Uterus (tissue), 4 donors: ENCODE results near the gene GFAP. TPM values are rescaled to one million over a fixed set of nuclear protein-coding genes. Genes with fewer than 3 reads are reported as not detected.

Experiments used
- DNase-seq, 2 donors: peaks; one replicate each; pipeline ENCODE4 v3.0.0-alpha.2; 2019 to 2020
- H3K27ac ChIP-seq, 2 donors: fragments of 200-600 bp; sonication (generic); 1 replicate in 1 of 2; 2 replicates in 1 of 2; pipeline ENCODE4 v1.5.1; 2016 to 2018
- H3K27me3 ChIP-seq, 2 donors: fragments of 200-600 bp; sonication (generic); one replicate each; pipeline ENCODE4 v1.5.1; 2018 to 2019; ENCODE audit warnings: control low read depth in 1 of 2
- H3K36me3 ChIP-seq, 2 donors: fragments of 200-600 bp; sonication (generic); one replicate each; pipeline ENCODE4 v1.5.1; 2019; ENCODE audit warnings: control low read depth in 1 of 2
- H3K4me1 ChIP-seq, 2 donors: fragments of 200-600 bp; sonication (generic); one replicate each; pipeline ENCODE4 v1.5.1; 2018 to 2019; ENCODE audit warnings: control low read depth in 1 of 2
- H3K4me3 ChIP-seq, 2 donors: fragments of 200-600 bp; sonication (generic); 1 replicate in 1 of 2; 2 replicates in 1 of 2; pipeline ENCODE4 v1.5.1; 2018 to 2019; ENCODE audit warnings: mild to moderate bottlenecking in 1 of 2
- H3K9me3 ChIP-seq, 2 donors: fragments of 200-600 bp; sonication (generic); one replicate each; pipeline ENCODE4 v1.5.1; 2019; ENCODE audit warnings: control low read depth in 1 of 2
- POLR2A ChIP-seq, 2 donors: fragments of 450-650 bp; IDR thresholded peaks; one replicate each; pipeline ENCODE4 v1.6.1; 2016; ENCODE audit warnings: antibody characterized with exemption in 2 of 2, mild to moderate bottlenecking in 1 of 2, moderate library complexity in 1 of 2
- intact Hi-C: fragments of 100-400 bp; cut with DNase I; formaldehyde crosslinking; loops from one replicate; pipeline ENCODE4 v1.15.1; 2023; ENCODE audit warnings: low total_unique reads
- microRNA-seq: library from miRNA; unstranded; fragments of <30 nt; microRNA quantifications from one replicate; pipeline ENCODE4, GENCODE V29; 2016; ENCODE audit warnings: borderline microRNAs expressed, borderline replicate concordance
- small RNA-seq: library from RNA; depleted of rRNA; stranded (forward); fragments of <200 nt; gene quantifications from one replicate; pipeline ENCODE3, GENCODE V24; 2016
- total RNA-seq, 4 donors: library from RNA; depleted of rRNA in 3 of 4; stranded (reverse); fragments of >200 nt in 3 of 4; gene quantifications; one replicate each; pipeline versions ENCODE4 v1.1.0 to v1.2.4, GENCODE V29; 2014 to 2023
- TF ChIP-seq, protein P1 (sequence below), 4 experiments: fragments of 200-600 bp in 2 of 4; fragments of 450-650 bp in 2 of 4; sonication (generic) in 2 of 4; IDR thresholded peaks; one replicate each; pipeline ENCODE4 v1.5.1; 2016 to 2019; ENCODE audit warnings: antibody characterized with exemption in 4 of 4, mild to moderate bottlenecking in 2 of 4, moderate library complexity in 1 of 4
- donor health status: DM: yes; HTN: yes; CAD: no.

The GFAP gene
- total RNA-seq, 4 donors from 2014 or later, result 3.7 TPM; not detected in 3

DNA sequence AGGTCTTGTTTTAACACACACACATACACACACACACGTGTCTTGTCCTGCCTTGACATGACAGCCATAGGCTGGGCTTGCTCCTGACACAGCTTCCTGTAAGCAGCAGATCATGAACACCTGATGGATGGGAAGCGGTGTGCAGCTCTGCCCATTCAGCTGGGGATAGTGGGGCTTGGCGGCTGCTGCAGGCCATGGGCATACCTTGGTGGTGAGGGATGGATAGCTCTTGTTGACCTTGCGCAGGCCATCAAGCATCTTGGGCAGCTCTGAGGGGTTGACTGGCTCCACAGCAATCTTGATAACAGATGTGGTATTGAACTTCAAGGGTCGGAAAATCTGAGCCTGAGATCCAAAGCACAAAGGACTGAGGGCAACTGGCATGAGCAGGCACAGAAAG lies 55.6 kb downstream of the GFAP start:
- no peaks in the 10 kb centered on the region for H3K9me3 ChIP-seq
- H3K4me1 ChIP-seq, result no peaks in the 10 kb centered on the region
- no peaks in the 10 kb centered on the region for H3K36me3 ChIP-seq
- H3K4me3 ChIP-seq, result no peak overlapping the region
- no peaks in the 10 kb centered on the region for H3K27me3 ChIP-seq
- no peak for TF ChIP-seq POLR2A (IDR thresholded peaks at IDR 0.05)
- TF ChIP-seq, protein P1, sequence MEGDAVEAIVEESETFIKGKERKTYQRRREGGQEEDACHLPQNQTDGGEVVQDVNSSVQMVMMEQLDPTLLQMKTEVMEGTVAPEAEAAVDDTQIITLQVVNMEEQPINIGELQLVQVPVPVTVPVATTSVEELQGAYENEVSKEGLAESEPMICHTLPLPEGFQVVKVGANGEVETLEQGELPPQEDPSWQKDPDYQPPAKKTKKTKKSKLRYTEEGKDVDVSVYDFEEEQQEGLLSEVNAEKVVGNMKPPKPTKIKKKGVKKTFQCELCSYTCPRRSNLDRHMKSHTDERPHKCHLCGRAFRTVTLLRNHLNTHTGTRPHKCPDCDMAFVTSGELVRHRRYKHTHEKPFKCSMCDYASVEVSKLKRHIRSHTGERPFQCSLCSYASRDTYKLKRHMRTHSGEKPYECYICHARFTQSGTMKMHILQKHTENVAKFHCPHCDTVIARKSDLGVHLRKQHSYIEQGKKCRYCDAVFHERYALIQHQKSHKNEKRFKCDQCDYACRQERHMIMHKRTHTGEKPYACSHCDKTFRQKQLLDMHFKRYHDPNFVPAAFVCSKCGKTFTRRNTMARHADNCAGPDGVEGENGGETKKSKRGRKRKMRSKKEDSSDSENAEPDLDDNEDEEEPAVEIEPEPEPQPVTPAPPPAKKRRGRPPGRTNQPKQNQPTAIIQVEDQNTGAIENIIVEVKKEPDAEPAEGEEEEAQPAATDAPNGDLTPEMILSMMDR (IDR thresholded peaks at IDR 0.05), result no peak
- no peak overlapping the region for H3K27ac ChIP-seq
- no peak for DNase-seq
- intact Hi-C loops, result no loop called here

DNA sequence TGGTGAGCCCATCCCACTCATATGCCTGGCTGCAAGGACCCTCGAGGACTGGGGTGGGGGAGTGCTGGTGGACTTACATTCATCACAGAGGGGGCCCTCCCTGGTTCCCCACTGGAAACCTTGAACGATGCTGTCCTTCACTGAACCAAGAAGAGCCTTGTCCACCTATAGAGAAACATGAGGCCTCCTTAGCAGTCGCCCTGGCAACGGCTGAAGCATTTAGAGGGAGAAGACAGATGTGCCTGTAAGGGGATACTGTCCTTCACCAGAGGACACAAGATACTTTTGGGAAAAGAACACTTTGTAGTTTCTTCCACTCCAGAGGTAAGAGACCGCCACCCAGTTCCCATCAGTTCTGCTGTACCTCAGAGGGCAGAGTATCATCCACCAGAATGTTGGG lies 61.1 kb downstream of the GFAP start:
- Histone ChIP-seq H3K27ac (no peak overlapping the region), H3K27me3 (no peaks in the 10 kb centered on the region), H3K9me3 (no peaks in the 10 kb centered on the region), H3K4me1 (no peaks in the 10 kb centered on the region), H3K36me3 (no peaks in the 10 kb centered on the region), H3K4me3 (no peak overlapping the region)
- TF ChIP-seq, protein P1 (IDR thresholded peaks at IDR 0.05), result no peak
- no peak for TF ChIP-seq POLR2A (IDR thresholded peaks at IDR 0.05)
- DNase-seq, result no peak
- intact Hi-C loops, result no loop called here

Small RNA genes lying within 50 kb of the gene (microRNA-seq; reads per million reads assigned to microRNA genes)
- gene MIR6783, result not detected

Small RNA genes lying within 50 kb of the gene (small RNA-seq; reads per million reads assigned to genes)
- not detected for gene CCDC103
- not detected for gene MIR6783
- gene RN7SL405P, result not detected

Other genes starting within 250 kb of the GFAP start
- 10 to 100 TPM in 3 of 4 donors, 1 to 10 TPM in 1; 5.3 to 30.7 (median 13.8) TPM for gene CCDC43, start 225.7 kb downstream of the GFAP start, total RNA-seq
- gene DBF4B, start 206.8 kb downstream of the GFAP start, total RNA-seq, result 10 to 100 TPM in 1 of 4 donors, 1 to 10 TPM in 2, not detected in 1; 2.3 to 10.5 (median 9.3) TPM
- 1 to 10 TPM; 1.2 to 5.5 (median 2.1) TPM for gene ADAM11, start 156.5 kb downstream of the GFAP start, total RNA-seq
- gene GJC1, start 85.2 kb downstream of the GFAP start, total RNA-seq, result 10 to 100 TPM; 10.6 to 79.4 (median 50.2) TPM
- gene HIGD1B, start 67.6 kb downstream of the GFAP start, total RNA-seq, result 1 to 10 TPM in 2 of 4 donors, not detected in 2; 2.7 to 8.8 TPM
- 100 to 1,000 TPM in 2 of 4 donors, 10 to 100 TPM in 2; 12.4 to 129 (median 64.7) TPM for gene EFTUD2, start 16.1 kb downstream of the GFAP start, total RNA-seq
- 1 to 10 TPM in 1 of 4 donors, not detected in 3; 4.4 TPM for gene KIF18B, start 32.3 kb upstream of the GFAP start, total RNA-seq
- gene C1QL1, start 52.8 kb upstream of the GFAP start, total RNA-seq, result 10 to 100 TPM in 1 of 4 donors, 1 to 10 TPM in 1, under 1 TPM in 1, not detected in 1; 0.51 to 20.3 (median 3.3) TPM
- 10 to 100 TPM; 26.8 to 57.1 (median 37.7) TPM for gene DCAKD, start 136.1 kb upstream of the GFAP start, total RNA-seq
- gene NMT1, start 145.8 kb upstream of the GFAP start, total RNA-seq, result 100 to 1,000 TPM in 1 of 4 donors, 10 to 100 TPM in 3; 25.6 to 115 (median 72.3) TPM
- gene PLCD3, start 217.0 kb upstream of the GFAP start, total RNA-seq, result 10 to 100 TPM in 2 of 4 donors, 1 to 10 TPM in 2; 1.5 to 90.8 (median 8.9) TPM
- gene ACBD4, start 220.2 kb upstream of the GFAP start, total RNA-seq, result 10 to 100 TPM in 3 of 4 donors, 1 to 10 TPM in 1; 7.8 to 37.7 (median 26.1) TPM
- 10 to 100 TPM; 23.8 to 60.6 (median 26.7) TPM for gene HEXIM1, start 233.0 kb upstream of the GFAP start, total RNA-seq
- gene HEXIM2, start 246.4 kb upstream of the GFAP start, total RNA-seq, result 10 to 100 TPM in 1 of 4 donors, 1 to 10 TPM in 2, not detected in 1; 3.0 to 11.6 (median 7.6) TPM